Activated naive CD8-positive, alpha-beta T cell treated with anti-CD3 and anti-CD28 coated beads for 36 hours (primary cell): Measurements from ENCODE around the gene GPS2. TPM values are rescaled to one million over a fixed set of nuclear protein-coding genes. Genes with fewer than 3 reads are reported as not detected.

Experiments used
- DNase-seq: peaks from one replicate; pipeline ENCODE4 v3.0.0; 2021
- H3K27ac Mint-ChIP-seq: one replicate; pipeline ENCODE4 v1.8.0; 2022; ENCODE audit warnings: mild to moderate bottlenecking, moderate library complexity, mixed read lengths
- H3K27me3 Mint-ChIP-seq: one replicate; pipeline ENCODE4 v1.8.0; 2022; ENCODE audit warnings: mild to moderate bottlenecking, mixed read lengths
- H3K36me3 Mint-ChIP-seq: one replicate; pipeline ENCODE4 v1.8.0; 2021; ENCODE audit warnings: mild to moderate bottlenecking, mixed read lengths
- H3K4me1 Mint-ChIP-seq: one replicate; pipeline ENCODE4 v1.8.0; 2021; ENCODE audit warnings: mixed read lengths
- H3K4me3 Mint-ChIP-seq: one replicate; pipeline ENCODE4 v1.8.0; 2022; ENCODE audit warnings: mild to moderate bottlenecking, moderate library complexity, mixed read lengths
- H3K9me3 Mint-ChIP-seq: one replicate; pipeline ENCODE4 v1.8.0; 2022; ENCODE audit warnings: mixed read lengths
- total RNA-seq, 2 experiments: library from RNA; stranded (reverse); gene quantifications; one replicate each; pipeline ENCODE4 v1.2.3, GENCODE V29; 2021

GPS2 gene
- total RNA-seq, 2 experiments from 2014 or later = 58.4 to 62.6 TPM

GRCh38 chr17:7281074-7281952, 33.8 kb downstream of the GPS2 start, which contains the start of gene SLC2A4:
TSS of gene SLC2A4 (plus strand) at chr17:7281718. CDS start at chr17:7281935, 217 bp downstream.
- peak; percentile 94 for DNase-seq
- Mint-ChIP-seq H3K27ac (peak within 1 kb of the TSS; percentile 84), H3K36me3 (no peaks in the 10 kb centered on the region), H3K4me1 (peaks cover 22% of the 10 kb centered on the region), H3K27me3 (peaks cover 19% of the 10 kb centered on the region), H3K4me3 (peak within 1 kb of the TSS; percentile 76), H3K9me3 (no peaks in the 10 kb centered on the region)

- H3K27ac Mint-ChIP-seq = peak overlapping the region; percentile 84
- H3K9me3 Mint-ChIP-seq = no peaks in the 10 kb centered on the region
- peak; percentile 88 for DNase-seq
- no peaks in the 10 kb centered on the region for H3K36me3 Mint-ChIP-seq
- peaks cover 18% of the 10 kb centered on the region for H3K27me3 Mint-ChIP-seq
- H3K4me1 Mint-ChIP-seq = peaks cover 22% of the 10 kb centered on the region
- peak overlapping the region; percentile 76 for H3K4me3 Mint-ChIP-seq
These were observed 34.6 kb downstream of the GPS2 start for GRCh38 chr17:7280519-7281073.

DNA sequence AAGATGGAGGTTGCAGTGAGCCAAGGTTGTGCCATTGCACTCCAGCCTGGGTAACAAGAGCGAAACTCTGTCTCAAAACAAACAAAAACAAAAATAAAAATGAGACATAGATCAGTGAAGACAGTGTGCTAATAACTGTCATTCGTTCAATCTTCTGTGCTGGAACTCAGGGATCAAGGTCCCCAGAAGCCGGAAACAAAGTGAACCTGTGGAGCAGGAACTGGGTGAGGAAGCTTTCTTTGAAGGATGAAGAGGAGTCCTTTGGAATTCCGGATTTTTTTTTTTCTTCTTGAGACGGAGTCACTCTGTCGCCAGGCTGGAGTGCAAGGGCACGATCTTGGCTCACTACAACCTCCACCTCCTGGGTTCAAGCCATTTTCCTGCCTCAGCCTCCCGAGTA, 35.7 kb downstream of the GPS2 start:
- no peaks in the 10 kb centered on the region for H3K36me3 Mint-ChIP-seq
- DNase-seq = no peak
- H3K9me3 Mint-ChIP-seq = no peaks in the 10 kb centered on the region
- peaks cover 22% of the 10 kb centered on the region for H3K4me1 Mint-ChIP-seq
- peaks cover 18% of the 10 kb centered on the region for H3K27me3 Mint-ChIP-seq
- H3K4me3 Mint-ChIP-seq = no peak overlapping the region
- H3K27ac Mint-ChIP-seq = no peak overlapping the region

GRCh38 chr17:7266784-7267183, 48.4 kb downstream of the GPS2 start:
- Mint-ChIP-seq H3K4me3 (no peak overlapping the region), H3K9me3 (no peaks in the 10 kb centered on the region), H3K27ac (no peak overlapping the region), H3K4me1 (peaks cover 19% of the 10 kb centered on the region), H3K27me3 (peaks cover 18% of the 10 kb centered on the region), H3K36me3 (no peaks in the 10 kb centered on the region)
- DNase-seq = no peak

DNA sequence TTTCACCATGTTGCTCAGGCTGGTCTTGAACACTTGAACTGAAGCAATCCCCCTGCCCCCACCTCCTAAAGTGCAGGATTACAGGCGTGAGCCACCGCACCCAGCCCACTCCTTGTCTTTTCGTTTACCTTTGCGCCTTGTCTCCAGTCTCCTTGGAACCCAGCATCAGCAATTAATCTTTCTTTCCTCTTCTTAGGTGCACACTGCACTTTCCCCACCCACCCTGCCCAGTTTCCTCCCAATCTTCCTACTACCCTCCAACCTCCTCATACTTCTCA, 51.4 kb downstream of the GPS2 start:
- Mint-ChIP-seq H3K36me3 (peaks cover 6% of the 10 kb centered on the region), H3K4me1 (peaks cover 37% of the 10 kb centered on the region), H3K4me3 (no peak overlapping the region), H3K9me3 (no peaks in the 10 kb centered on the region), H3K27ac (no peak overlapping the region), H3K27me3 (peaks cover 18% of the 10 kb centered on the region)
- DNase-seq = no peak

- Mint-ChIP-seq H3K27me3 (peaks cover 18% of the 10 kb centered on the region), H3K27ac (no peak overlapping the region), H3K9me3 (no peaks in the 10 kb centered on the region), H3K4me1 (peaks cover 41% of the 10 kb centered on the region), H3K4me3 (peak overlapping the region; percentile 66), H3K36me3 (peaks cover 6% of the 10 kb centered on the region)
- no peak for DNase-seq
These were observed 52.0 kb downstream of the GPS2 start for GRCh38 chr17:7262935-7263800.

Other genes starting within 250 kb of the GPS2 start
- gene CLEC10A, start 235.1 kb downstream of the GPS2 start, total RNA-seq = not detected
- gene ASGR2, start 200.5 kb downstream of the GPS2 start, total RNA-seq = not detected
- gene ASGR1, start 136.0 kb downstream of the GPS2 start, total RNA-seq = 1 to 10 TPM; 2.8 to 4.4 TPM
- 1 to 10 TPM; 8.9 to 9.8 TPM for gene DLG4, start 95.5 kb downstream of the GPS2 start, total RNA-seq
- 100 to 1,000 TPM; 245 to 256 TPM for gene ACADVL, start 95.4 kb downstream of the GPS2 start, total RNA-seq
- 10 to 100 TPM; 64.4 to 66.5 TPM for gene DVL2, start 80.8 kb downstream of the GPS2 start, total RNA-seq
- 10 to 100 TPM; 28.1 to 28.8 TPM for gene PHF23, start 75.9 kb downstream of the GPS2 start, total RNA-seq
- gene GABARAP, start 72.9 kb downstream of the GPS2 start, total RNA-seq = 100 to 1,000 TPM; 112 to 113 TPM
- gene CTDNEP1, start 63.6 kb downstream of the GPS2 start, total RNA-seq = 100 to 1,000 TPM; 180 to 191 TPM
- 100 to 1,000 TPM in 1 of 2 experiments, 10 to 100 TPM in 1; 99.0 to 110 TPM for gene ELP5, start 63.1 kb downstream of the GPS2 start, total RNA-seq
- gene CLDN7, start 52.9 kb downstream of the GPS2 start, total RNA-seq = 1 to 10 TPM in 1 of 2 experiments, under 1 TPM in 1; 0.90 to 1.6 TPM
- under 1 TPM; 0.54 to 0.56 TPM for gene SLC2A4, start 33.6 kb downstream of the GPS2 start, total RNA-seq
- under 1 TPM; 0.19 to 0.24 TPM for gene YBX2, start 20.7 kb downstream of the GPS2 start, total RNA-seq
- 1,000 to 10,000 TPM; 1,429 to 1,492 TPM for gene EIF5A, start 7.7 kb downstream of the GPS2 start, total RNA-seq
- gene NEURL4, start 14.0 kb upstream of the GPS2 start, total RNA-seq = 10 to 100 TPM; 44.1 to 46.0 TPM
- gene ACAP1, start 21.2 kb upstream of the GPS2 start, total RNA-seq = 100 to 1,000 TPM; 235 to 238 TPM
- 1 to 10 TPM; 4.0 to 4.5 TPM for gene KCTD11, start 36.8 kb upstream of the GPS2 start, total RNA-seq
- gene TMEM95, start 39.8 kb upstream of the GPS2 start, total RNA-seq = not detected
- gene TNK1, start 65.7 kb upstream of the GPS2 start, total RNA-seq = 1 to 10 TPM; 4.3 to 5.0 TPM
- gene PLSCR3, start 79.2 kb upstream of the GPS2 start, total RNA-seq = 10 to 100 TPM; 63.0 to 66.8 TPM
- gene TMEM256, start 88.7 kb upstream of the GPS2 start, total RNA-seq = 10 to 100 TPM; 42.7 to 44.3 TPM
- gene NLGN2, start 92.5 kb upstream of the GPS2 start, total RNA-seq = 1 to 10 TPM; 8.8 to 9.3 TPM
- gene SPEM1, start 105.0 kb upstream of the GPS2 start, total RNA-seq = not detected
- gene SPEM2, start 110.3 kb upstream of the GPS2 start, total RNA-seq = not detected
- gene SPEM3, start 113.5 kb upstream of the GPS2 start, total RNA-seq = not detected
- 10 to 100 TPM; 10.4 TPM for gene TMEM102, start 120.1 kb upstream of the GPS2 start, total RNA-seq
- gene FGF11, start 124.2 kb upstream of the GPS2 start, total RNA-seq = 1 to 10 TPM; 7.6 to 9.2 TPM
- gene CHRNB1, start 129.7 kb upstream of the GPS2 start, total RNA-seq = 10 to 100 TPM; 10.6 to 11.3 TPM
- 10 to 100 TPM; 16.7 TPM for gene ZBTB4, start 164.3 kb upstream of the GPS2 start, total RNA-seq
- not detected for gene SLC35G6, start 166.1 kb upstream of the GPS2 start, total RNA-seq
- 100 to 1,000 TPM; 198 to 200 TPM for gene POLR2A, start 169.0 kb upstream of the GPS2 start, total RNA-seq
- 10 to 100 TPM; 11.6 to 15.1 TPM for gene TNFSF12, start 233.7 kb upstream of the GPS2 start, total RNA-seq
- gene TNFSF13, start 243.4 kb upstream of the GPS2 start, total RNA-seq = 1 to 10 TPM; 6.3 to 7.3 TPM
- 100 to 1,000 TPM in 1 of 2 experiments, 10 to 100 TPM in 1; 96.5 to 100 TPM for gene SENP3, start 246.6 kb upstream of the GPS2 start, total RNA-seq